ENCODE measurements around the gene CEP43.

The CEP43 gene

GRCh38 chr6:166957087-166957804, 42.0 kb upstream of the CEP43 start:
- peak; percentile 76 for DNase-seq
- Mint-ChIP-seq H3K4me1 (ENCODE audit: low read depth) (peaks cover 69% of the 10 kb centered on the region), H3K9me3 (no peaks in the 10 kb centered on the region), H3K27ac (peak overlapping the region; percentile 96), H3K36me3 (ENCODE audit: low read depth) (peaks cover 33% of the 10 kb centered on the region), H3K27me3 (no peaks in the 10 kb centered on the region), H3K4me3 (peak overlapping the region; percentile 90)

- peaks cover 3% of the 10 kb centered on the region for H3K9me3 Mint-ChIP-seq
- no peaks in the 10 kb centered on the region for H3K27me3 Mint-ChIP-seq
Measured at GRCh38 chr6:166957805-166958076, 41.5 kb upstream of the CEP43 start.

GRCh38 chr6:166958926-166959861, 40.0 kb upstream of the CEP43 start:
- peak overlapping the region; percentile 90 for H3K4me3 Mint-ChIP-seq
- H3K4me1 Mint-ChIP-seq (ENCODE audit: low read depth): peaks cover 49% of the 10 kb centered on the region
- H3K27me3 Mint-ChIP-seq: no peaks in the 10 kb centered on the region
- H3K36me3 Mint-ChIP-seq (ENCODE audit: low read depth): peaks cover 18% of the 10 kb centered on the region
- H3K9me3 Mint-ChIP-seq: peaks cover 9% of the 10 kb centered on the region
- DNase-seq: no peak
- H3K27ac Mint-ChIP-seq: peak overlapping the region; percentile 96

More at GRCh38 chr6:166957805-166958076, 41.5 kb upstream of the CEP43 start:
- Mint-ChIP-seq H3K36me3 (ENCODE audit: low read depth) (peaks cover 28% of the 10 kb centered on the region), H3K4me1 (ENCODE audit: low read depth) (peaks cover 64% of the 10 kb centered on the region), H3K4me3 (peak overlapping the region; percentile 90), H3K27ac (peak overlapping the region; percentile 96)
- no peak for DNase-seq

GRCh38 chr6:166959911-166960608, 39.1 kb upstream of the CEP43 start:
- Mint-ChIP-seq H3K36me3 (ENCODE audit: low read depth) (peaks cover 17% of the 10 kb centered on the region), H3K4me3 (no peak overlapping the region), H3K27ac (peak overlapping the region; percentile 96), H3K9me3 (peaks cover 15% of the 10 kb centered on the region), H3K27me3 (no peaks in the 10 kb centered on the region), H3K4me1 (ENCODE audit: low read depth) (peaks cover 45% of the 10 kb centered on the region)
- no peak for DNase-seq

- Mint-ChIP-seq H3K27ac (peak overlapping the region; percentile 96), H3K9me3 (peaks cover 16% of the 10 kb centered on the region), H3K4me3 (no peak overlapping the region), H3K36me3 (ENCODE audit: low read depth) (peaks cover 13% of the 10 kb centered on the region), H3K27me3 (no peaks in the 10 kb centered on the region), H3K4me1 (ENCODE audit: low read depth) (peaks cover 41% of the 10 kb centered on the region)
- no peak for DNase-seq
Measured at GRCh38 chr6:166960609-166960978, 38.6 kb upstream of the CEP43 start.

- no peak for DNase-seq
- Mint-ChIP-seq H3K4me1 (ENCODE audit: low read depth) (peaks cover 20% of the 10 kb centered on the region), H3K36me3 (ENCODE audit: low read depth) (peaks cover 37% of the 10 kb centered on the region), H3K4me3 (no peak overlapping the region), H3K27ac (no peak overlapping the region), H3K27me3 (no peaks in the 10 kb centered on the region), H3K9me3 (peaks cover 29% of the 10 kb centered on the region)
Measured at GRCh38 chr6:166966268-166966667, 32.9 kb upstream of the CEP43 start.

GRCh38 chr6:166969390-166970002, 29.7 kb upstream of the CEP43 start:
- no peak for DNase-seq
- peaks cover 19% of the 10 kb centered on the region for H3K9me3 Mint-ChIP-seq
- peaks cover 31% of the 10 kb centered on the region for H3K4me1 Mint-ChIP-seq (ENCODE audit: low read depth)
- no peaks in the 10 kb centered on the region for H3K27me3 Mint-ChIP-seq
- peak overlapping the region; percentile 22 for H3K27ac Mint-ChIP-seq
- H3K36me3 Mint-ChIP-seq (ENCODE audit: low read depth): peaks cover 52% of the 10 kb centered on the region
- H3K4me3 Mint-ChIP-seq: no peak overlapping the region

- Mint-ChIP-seq H3K9me3 (peaks cover 14% of the 10 kb centered on the region), H3K27ac (no peak overlapping the region), H3K4me1 (ENCODE audit: low read depth) (peaks cover 31% of the 10 kb centered on the region), H3K27me3 (no peaks in the 10 kb centered on the region), H3K36me3 (ENCODE audit: low read depth) (peaks cover 55% of the 10 kb centered on the region), H3K4me3 (no peak overlapping the region)
- DNase-seq: no peak
Measured at GRCh38 chr6:166970091-166970490, 29.1 kb upstream of the CEP43 start.

GRCh38 chr6:166970776-166971175, 28.4 kb upstream of the CEP43 start:
- H3K4me3 Mint-ChIP-seq: no peak overlapping the region
- H3K27me3 Mint-ChIP-seq: no peaks in the 10 kb centered on the region
- H3K36me3 Mint-ChIP-seq (ENCODE audit: low read depth): peaks cover 55% of the 10 kb centered on the region
- peaks cover 31% of the 10 kb centered on the region for H3K4me1 Mint-ChIP-seq (ENCODE audit: low read depth)
- H3K27ac Mint-ChIP-seq: no peak overlapping the region
- no peak for DNase-seq
- H3K9me3 Mint-ChIP-seq: peaks cover 14% of the 10 kb centered on the region

- Mint-ChIP-seq H3K9me3 (peaks cover 9% of the 10 kb centered on the region), H3K4me1 (ENCODE audit: low read depth) (peaks cover 31% of the 10 kb centered on the region), H3K4me3 (no peak overlapping the region), H3K27ac (no peak overlapping the region), H3K27me3 (no peaks in the 10 kb centered on the region), H3K36me3 (ENCODE audit: low read depth) (peaks cover 53% of the 10 kb centered on the region)
- DNase-seq: no peak
Measured at GRCh38 chr6:166971271-166971670, 27.9 kb upstream of the CEP43 start.

GRCh38 chr6:166972101-166972500, 27.1 kb upstream of the CEP43 start:
- no peak for DNase-seq
- Mint-ChIP-seq H3K27ac (no peak overlapping the region), H3K36me3 (ENCODE audit: low read depth) (peaks cover 52% of the 10 kb centered on the region), H3K4me3 (no peak overlapping the region), H3K27me3 (no peaks in the 10 kb centered on the region), H3K4me1 (ENCODE audit: low read depth) (peaks cover 31% of the 10 kb centered on the region), H3K9me3 (peaks cover 3% of the 10 kb centered on the region)

GRCh38 chr6:166976636-166977035, 22.6 kb upstream of the CEP43 start:
- Mint-ChIP-seq H3K27ac (no peak overlapping the region), H3K9me3 (no peaks in the 10 kb centered on the region), H3K4me1 (ENCODE audit: low read depth) (peaks cover 8% of the 10 kb centered on the region), H3K27me3 (no peaks in the 10 kb centered on the region), H3K36me3 (ENCODE audit: low read depth) (peaks cover 49% of the 10 kb centered on the region), H3K4me3 (no peak overlapping the region)
- no peak for DNase-seq

- Mint-ChIP-seq H3K9me3 (no peaks in the 10 kb centered on the region), H3K36me3 (ENCODE audit: low read depth) (peaks cover 46% of the 10 kb centered on the region), H3K4me1 (ENCODE audit: low read depth) (peaks cover 7% of the 10 kb centered on the region), H3K27me3 (no peaks in the 10 kb centered on the region), H3K4me3 (no peak overlapping the region), H3K27ac (no peak overlapping the region)
- DNase-seq: no peak
Measured at GRCh38 chr6:166977621-166978525, 21.3 kb upstream of the CEP43 start.

Measured in activated T-cell treated with anti-CD3 and anti-CD28 coated beads, Interleukin-2, amount 50 U/mL, for 24 hours (primary cell).